IPS-11a (cell line): ENCODE results near the gene CTSZ.
"Not testable (repeated sequence)": the region's sequence is repeated elsewhere in the genome, so short reads cannot be mapped to it uniquely, and the experiment has no call there.

Experiments
- H3K4me3 ChIP-seq: one replicate; pipeline ENCODE4 v1.5.1; 2013; ENCODE audit warnings: low read depth, low read length, control low read depth

Gene CTSZ

DNA sequence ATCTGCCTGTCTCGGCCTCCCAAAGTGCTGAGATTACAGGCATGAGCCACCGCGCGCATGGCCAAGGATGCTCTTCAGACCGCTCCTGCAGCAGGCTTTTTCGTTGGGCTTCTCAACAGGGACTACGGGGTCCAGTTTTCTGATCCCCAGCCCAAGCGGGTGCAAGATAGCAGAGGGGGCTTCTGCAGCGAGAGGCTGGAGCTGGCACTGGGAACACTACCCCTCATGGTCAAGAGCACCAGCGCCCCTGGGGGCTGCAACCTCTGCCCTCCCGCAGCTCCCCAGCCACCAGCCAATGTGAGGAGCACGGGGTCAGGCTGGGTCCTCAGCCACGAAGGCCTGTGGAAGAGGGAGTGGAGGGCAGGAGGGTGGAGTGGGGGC, 6.0 kb downstream of the CTSZ start:
- H3K4me3 ChIP-seq, result no peak overlapping the region

DNA sequence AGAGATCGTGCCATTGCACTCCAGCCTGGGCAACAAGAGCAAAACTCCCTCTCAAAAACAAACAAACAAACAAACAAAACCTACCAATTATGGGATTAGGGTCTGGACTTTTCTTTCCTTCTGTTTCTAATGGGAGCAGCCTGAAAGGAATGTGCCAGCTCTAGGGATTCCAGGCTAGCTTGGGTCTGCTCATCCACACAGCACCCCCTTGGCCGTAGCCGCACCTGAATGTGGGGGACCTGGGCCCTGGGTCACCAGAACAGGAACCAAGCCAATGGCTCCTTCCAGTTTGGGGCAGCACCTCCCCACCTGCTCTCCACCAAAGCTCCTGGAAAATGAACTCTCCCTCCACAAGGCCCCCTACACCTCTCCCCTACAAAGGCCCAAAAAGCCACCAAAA, 6.7 kb downstream of the CTSZ start:
- H3K4me3 ChIP-seq, result no peak overlapping the region

DNA sequence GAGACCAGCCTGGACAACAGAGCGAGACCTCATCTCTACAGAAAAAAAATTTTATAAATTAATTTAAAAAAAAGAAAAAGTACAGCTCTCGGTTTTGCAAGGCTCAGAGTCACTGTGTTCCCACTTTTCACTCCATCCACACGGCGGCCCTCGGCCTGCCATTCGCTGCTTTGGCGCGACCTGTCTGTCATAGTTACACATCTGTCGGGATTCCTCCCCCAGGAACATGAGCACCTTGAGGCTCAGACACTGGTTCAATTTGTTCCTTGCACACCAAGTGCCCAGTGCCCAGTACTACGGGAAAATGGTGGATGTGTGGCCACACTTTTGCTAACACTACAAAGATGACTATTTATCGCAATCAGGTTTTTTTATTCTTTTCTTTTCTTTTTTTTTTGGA, 8.4 kb downstream of the CTSZ start:
- no peak overlapping the region for H3K4me3 ChIP-seq

DNA sequence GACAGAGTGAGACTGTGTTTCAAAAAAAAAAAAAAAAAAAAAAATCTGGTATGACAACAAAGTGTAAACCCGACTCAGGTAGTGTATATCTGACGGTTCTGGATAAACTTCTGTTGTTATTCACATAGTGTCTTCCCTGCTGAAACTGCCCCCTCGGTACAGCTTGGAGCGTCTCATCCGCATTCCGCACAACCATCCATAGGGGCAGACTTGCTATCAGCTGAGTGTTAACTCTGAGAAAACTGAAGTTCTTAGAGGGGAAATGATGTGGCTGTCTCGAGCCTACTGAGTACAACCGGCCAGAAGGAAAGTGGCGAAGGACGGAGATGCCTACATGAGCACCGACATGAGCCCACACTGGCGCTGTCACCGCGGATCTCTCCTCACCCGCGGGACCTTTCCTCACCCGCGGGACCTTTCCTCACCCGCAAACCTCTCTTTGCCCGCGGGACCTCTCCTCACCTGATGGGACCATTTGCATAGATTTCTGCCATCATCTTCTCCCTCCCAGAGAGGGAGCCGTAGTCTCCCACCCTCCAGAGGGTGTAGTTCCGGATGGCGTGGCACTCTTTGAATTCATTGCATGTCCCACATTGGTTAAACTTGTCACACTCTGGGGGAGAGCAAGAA, 9.8 kb downstream of the CTSZ start:
- no peak overlapping the region for H3K4me3 ChIP-seq

DNA sequence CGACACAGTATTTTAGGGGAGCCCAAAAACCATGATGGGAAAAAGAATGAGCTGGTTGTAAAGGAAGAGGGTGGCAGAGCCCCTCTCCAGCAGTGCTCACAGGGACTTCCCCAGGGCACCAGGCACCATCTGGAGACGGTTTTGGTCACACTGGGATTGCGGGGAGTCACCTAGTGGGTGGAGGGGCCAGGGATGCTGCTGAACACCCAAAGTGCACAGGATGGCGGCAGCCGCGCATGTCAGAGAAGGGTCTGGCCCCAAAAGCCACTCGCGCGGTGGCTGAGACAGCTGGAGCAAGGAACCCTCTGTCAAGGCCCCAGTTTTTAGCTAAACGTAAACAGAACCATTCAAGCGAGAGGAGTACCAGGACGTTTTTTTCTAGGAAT, 10.8 kb downstream of the CTSZ start:
- no peak overlapping the region for H3K4me3 ChIP-seq

DNA sequence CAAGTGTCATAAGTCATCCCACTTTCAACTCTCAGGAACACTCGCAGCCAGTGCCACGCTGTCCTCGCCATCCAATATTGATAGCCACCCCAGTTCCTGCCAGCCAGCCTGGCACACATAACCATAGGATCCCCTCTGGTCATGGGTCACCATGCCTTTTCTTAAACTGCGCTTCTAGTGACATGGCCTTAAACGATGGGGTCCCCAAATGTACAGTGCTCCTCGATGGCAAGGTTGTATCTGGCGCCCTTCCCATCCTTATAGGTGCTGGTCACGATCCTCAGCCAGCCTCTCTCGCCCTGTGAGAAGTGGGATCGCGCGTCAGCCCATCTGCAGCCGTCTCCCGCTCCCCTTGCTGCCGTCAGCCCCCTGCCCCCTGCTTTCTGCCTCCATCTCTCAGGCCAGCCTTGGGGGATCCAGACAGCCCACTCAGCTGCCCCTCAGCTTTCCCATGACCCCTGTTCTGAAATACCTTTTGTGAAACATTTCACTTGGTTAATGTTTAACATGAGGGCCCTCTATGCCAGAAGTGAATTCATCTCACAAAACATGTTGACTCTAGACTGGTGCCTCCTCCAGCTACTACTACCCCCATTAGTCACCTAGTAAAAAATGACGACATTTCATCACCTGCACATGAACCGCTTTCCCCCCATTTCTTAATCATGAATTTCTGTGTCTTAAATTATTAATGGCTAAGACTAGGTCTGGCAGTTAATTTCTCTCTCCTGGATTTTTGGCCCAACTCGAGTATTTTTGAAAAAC, 11.4 kb downstream of the CTSZ start:
- H3K4me3 ChIP-seq, result no peak overlapping the region

DNA sequence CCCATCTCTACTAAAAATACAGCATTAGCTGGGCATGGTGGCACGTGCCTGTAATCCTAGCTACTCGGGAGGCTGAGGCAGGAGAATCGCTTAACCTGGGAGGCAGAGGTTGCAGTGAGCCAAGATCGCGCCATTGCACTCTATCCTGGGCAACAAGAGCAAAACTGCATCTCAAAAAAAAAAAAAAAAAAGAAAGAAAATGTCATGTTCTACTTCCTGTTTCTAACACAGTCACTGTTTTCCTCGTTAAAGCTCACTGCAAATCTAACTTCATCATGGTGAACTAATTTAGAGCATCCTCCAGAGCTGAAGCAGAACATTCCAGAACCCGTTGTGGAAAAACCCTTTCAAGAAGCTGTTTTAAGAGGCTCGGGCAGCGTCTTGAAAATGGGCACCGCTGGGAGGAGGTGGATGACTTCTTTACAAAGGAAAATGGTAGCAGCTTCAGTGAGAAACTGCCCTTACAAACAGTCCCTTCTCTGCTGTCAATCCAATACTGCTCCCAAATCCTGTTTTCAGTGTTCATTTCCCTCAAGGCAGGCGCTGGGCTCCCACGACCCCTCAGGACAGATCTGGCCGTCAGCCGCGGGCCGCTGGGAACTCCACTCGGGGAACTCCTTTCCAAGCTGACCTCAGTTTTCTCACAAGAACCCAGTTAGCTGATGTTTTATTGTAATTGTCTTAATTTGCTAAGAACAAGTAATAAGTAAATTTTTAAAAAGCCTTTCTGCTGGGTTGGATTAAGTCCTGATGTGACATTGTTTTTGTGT, 12.5 kb downstream of the CTSZ start:
- H3K4me3 ChIP-seq, result no peak overlapping the region

DNA sequence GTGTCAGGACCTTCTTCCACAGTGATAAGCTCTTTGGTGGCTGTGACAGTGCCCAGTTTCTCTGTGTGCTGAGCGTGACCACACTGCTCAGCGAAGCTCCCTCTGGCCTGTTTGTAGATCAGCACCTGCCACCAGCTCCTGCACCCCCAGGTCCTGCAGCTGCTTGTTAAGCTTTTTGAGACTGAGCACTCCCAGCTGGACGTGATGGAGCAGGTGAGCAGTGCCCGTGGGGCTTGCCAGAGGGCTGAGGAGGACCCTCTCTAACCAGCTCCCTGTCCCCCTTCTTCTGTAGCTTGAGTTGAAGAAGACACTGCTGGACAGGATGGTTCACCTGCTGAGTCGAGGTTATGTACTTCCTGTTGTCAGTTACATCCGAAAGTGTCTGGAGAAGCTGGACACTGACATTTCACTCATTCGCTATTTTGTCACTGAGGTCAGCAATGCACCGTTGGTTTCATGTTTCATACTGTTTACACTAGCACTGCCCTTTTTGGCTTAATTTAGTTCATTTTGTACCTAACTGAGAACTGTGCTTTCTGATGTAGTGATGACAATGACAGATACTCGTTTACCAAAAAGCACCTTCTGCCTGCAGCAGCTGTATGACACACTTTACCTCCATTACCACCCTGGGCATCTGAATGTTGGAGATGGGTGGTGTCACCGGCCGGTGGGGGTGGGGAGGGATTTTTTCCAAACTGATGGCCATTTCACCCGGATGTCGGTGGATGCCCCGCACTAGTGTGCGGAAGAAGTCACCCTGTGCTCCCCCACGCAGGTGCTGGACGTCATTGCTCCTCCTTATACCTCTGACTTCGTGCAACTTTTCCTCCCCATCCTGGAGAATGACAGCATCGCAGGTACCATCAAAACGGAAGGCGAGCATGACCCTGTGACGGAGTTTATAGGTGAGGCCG, 13.5 kb downstream of the CTSZ start:
- no peak overlapping the region for H3K4me3 ChIP-seq

DNA sequence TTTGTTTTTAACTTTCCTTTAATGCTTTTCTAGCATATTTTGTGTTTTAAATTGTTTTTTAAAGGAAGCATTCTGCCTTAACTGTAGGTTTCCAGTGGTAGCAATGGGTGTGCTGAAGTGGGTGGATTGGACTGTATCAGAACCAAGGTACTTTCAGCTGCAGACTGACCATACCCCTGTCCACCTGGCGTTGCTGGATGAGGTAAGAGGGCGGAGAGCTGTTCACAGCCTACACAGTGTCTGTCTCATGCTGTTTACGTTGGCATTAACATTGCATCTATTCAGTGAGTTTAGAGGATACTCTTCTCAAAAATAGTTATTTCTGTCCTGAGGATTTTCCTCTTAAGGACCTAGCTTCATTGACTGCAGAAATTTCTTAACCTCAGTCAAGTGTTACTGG, 14.1 kb downstream of the CTSZ start:
- no peak overlapping the region for H3K4me3 ChIP-seq

DNA sequence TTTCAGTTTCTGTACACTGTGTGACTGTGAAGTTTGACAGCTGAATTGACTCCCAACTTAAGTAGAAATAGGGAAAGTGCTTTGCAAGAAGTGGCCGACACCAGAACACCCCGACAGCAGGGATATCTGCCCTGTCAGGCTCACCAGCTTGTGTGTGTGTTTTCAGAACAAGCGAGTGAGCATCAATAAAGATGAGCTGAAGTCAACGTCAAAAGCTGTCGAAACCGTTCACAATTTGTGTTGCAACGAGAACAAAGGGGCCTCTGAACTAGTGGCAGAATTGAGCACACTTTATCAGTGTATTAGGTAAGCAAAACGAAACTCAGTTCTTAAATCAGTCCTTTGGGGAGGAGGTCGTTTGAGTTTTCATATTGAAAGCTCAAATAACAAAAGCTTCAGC, 15.3 kb downstream of the CTSZ start:
- no peak overlapping the region for H3K4me3 ChIP-seq

DNA sequence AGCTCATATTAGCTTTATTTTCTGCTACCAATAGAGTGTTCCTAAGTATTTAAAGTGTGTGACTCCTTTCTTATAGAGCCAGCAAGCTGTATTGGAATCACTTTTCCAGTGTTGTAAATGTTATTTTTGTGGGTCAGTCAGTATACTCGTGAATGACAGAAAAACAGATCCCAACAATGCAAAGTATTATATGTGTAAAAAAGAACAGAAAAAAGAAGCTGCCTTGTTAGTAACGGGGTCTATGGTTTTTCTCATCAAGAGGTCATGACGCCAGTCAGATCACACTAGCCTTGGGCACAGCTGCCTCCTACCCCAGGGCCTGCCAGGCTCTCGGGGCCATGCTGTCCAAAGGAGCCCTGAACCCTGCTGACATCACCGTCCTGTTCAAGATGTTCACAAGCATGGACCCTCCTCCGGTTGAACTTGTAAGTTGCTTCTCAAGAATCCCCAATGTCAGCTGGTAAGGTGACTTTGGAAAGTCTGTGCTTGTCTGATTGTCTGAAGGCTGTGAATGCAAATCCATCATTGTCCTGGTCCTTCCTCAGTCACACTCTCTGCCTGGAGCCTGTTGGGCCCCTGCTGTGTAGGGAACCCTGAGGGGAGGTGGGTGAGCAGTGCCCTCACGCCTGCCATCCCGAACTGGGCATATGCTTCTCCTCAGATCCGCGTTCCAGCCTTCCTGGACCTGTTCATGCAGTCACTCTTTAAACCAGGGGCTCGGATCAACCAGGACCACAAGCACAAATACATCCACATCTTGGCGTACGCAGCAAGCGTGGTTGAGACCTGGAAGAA, 16.2 kb downstream of the CTSZ start:
- no peak overlapping the region for H3K4me3 ChIP-seq

DNA sequence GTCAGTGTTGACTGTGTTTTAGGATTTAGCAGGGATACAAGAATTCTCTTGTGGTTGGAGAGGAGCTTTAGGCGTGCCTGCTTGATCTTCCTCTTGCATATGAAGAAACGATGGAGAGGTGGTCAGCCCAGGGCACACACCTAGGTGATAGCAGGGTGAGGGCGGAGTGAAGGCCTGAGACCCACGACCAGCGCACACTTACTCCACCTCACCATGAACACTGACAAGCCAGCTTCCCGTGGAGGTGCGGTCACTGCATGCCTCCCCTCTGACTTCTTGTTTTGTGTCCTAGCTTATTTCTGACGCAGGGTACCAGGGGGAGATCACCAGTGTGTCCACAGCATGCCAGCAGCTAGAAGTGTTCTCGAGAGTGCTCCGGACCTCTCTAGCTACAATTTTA, 17.9 kb downstream of the CTSZ start:
- H3K4me3 ChIP-seq, result no peak overlapping the region

DNA sequence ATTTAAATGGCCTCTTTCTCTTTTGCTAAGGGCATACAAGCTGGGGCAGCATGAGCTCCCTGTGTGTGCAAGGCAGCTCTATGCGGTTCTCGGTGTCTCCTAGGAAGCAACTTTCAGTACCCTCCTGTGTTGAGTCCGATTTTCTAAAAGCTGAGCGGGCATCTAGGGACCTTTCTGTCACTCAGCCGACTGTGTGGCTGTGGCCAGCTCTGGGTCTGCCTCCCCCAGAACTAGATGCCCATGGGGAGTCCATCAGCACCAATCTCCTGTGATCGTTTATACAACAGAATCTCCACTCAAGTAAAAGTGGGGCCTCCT, 18.5 kb downstream of the CTSZ start:
- H3K4me3 ChIP-seq, result no peak overlapping the region

DNA sequence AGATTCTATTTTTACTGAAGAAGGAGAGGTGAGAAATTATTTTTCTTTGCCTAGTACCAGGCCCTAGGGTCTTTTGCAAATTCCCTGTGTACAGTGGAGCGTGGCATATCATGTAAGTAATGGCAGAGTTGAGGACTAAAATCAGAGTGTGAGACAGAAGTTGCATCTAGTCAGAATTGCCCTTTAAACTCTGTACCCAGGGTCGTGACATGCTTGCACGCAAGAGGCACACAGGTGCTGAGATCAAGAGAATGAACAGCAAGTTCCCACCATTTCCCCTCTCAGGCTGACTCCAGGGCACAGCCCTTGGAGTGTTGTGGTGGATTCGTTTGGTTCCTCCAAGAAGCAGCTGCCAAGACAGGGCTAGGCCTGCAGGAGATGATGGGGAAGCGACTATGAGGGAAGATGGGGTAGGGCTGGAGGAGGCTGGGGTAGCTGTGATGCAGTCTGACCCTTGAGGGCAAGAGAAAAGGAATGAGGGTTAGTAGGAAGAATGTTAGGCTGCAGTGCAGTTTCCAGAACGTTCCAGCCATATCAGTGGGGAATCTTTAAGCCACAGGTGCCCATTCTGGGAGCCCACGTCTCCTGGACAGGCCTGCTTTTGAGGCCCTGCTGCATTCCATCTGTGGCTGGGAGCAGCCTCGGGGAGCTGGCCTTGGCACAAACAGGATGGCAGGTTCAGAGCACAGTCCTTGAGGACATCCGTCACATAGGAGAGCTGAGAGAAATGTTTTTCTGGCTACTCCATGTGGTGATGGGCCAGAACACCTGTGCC, 19.1 kb downstream of the CTSZ start:
- no peak overlapping the region for H3K4me3 ChIP-seq

DNA sequence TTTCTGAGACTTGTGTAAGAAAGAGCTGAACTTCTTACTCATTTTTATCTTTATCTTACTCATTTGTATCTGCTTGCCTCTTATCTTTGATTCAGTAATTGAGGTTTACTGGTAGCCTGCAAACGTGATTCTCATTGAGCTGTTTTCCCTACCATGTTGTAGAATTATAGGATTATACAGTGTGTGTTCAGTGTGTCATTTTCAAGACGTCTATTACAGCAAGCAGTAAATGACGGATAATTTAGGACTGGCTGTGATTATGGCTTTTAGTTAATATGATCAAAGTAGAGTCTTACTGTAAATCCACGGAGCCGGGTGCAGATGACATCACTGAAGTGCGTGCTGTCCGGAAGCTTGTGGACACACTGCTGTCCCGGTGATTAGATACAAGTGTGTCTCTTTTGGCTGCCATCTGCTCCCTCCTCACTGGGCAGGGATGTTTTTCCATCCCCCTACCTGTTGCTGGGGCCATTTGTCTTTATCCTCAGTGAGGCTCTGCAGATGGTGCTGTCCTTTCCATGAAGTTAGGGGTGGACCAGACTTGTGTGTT, 20.0 kb downstream of the CTSZ start:
- H3K4me3 ChIP-seq, result no peak overlapping the region

DNA sequence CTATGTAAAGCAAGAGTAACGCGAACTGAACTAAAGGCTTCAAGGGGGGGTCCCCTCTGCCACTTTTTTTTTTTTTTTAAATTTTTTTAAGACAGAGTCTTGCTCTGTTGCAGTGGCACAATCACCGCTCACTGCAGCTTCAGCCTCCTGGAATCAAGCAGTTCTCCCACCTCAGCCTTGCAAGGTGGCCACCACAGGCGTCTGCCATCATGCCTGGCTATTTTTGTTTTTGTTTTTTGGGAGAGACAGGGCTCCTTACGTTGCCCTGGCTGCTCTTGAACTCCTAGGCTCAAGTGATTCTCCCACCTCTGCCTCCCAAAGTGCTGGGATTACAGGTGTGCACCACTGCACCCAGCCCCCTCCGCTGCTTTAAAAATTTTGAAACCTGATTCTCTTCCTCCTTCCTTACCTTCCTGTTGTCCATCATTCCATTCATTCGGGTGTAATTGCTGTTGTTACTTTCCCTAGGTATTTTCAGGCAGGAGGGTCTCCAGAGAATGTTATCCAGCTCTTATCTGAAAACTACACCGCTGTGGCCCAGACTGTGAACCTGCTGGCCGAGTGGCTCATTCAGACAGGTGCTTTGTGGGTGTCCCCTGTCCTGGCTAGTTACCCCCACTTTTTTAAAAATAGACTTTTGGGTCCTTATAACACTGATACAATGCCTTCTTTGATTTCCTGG, 20.6 kb downstream of the CTSZ start:
- no peak overlapping the region for H3K4me3 ChIP-seq

DNA sequence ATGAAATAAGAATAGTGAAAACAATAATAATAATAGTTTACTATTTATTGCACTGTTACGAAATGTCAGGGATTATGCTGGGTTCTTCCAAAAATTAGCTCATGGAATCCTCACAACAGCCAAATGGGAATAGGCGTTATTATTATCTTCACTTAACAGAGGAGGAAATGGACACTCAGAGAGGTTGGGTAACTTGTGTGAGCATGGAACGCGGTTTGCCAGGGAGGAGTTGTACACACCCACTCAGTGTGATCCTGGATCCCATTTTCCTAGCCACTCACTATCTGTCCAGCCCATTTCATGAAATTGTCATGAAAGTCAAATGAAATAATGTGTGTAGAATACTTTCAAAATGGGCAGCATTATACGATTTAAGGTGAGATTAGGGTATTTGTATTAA, 21.4 kb downstream of the CTSZ start:
- no peak overlapping the region for H3K4me3 ChIP-seq

DNA sequence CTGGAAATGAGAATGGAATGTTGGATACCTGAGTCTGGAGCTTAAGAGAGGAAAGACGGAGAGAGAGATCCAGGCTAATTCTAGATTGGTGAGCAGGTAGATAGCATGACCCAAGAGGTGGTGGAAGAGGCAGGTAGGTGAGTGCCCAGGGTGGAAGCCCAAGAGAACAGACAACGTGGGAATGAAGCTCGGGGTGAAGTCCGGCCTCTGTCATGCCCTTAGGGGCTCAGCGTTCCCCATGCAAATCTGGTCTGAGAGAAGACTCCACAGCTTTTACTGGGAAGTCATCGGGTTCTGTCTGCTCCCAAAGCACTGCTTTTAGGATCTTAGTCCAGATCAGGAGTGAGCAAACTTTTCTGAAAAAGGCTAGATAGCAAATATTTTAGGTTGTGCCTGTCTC, 22.4 kb downstream of the CTSZ start:
- no peak overlapping the region for H3K4me3 ChIP-seq

DNA sequence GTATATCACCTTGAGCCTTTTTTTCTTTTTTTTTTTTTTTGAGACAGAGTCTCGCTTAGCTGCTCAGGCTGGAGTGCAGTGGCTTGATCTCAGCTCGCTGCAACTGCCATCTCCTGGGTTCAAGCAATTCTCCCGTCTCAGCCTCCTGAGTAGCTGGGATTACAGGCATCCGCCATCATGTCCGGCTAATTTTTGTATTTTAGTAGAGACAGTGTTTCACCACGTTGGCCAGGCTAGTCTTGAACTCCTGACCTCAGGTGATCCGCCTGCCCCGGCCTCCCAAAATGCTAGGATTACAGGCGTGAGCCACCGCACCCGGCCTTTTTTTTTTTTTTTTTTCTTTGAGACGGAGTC, 24.0 kb downstream of the CTSZ start:
- not testable (repeated sequence) for H3K4me3 ChIP-seq
